ENCODE data around the gene BSDC1. TPM values are rescaled to one million over a fixed set of nuclear protein-coding genes. Genes with fewer than 3 reads are reported as not detected.

The BSDC1 gene
- total and polyA plus RNA-seq, 10 of the 15 experiments (the other 5 are each of a cell fraction or from before 2014, with no cell fraction given), result 3.0 to 39.7 (median 22.8) TPM

DNA sequence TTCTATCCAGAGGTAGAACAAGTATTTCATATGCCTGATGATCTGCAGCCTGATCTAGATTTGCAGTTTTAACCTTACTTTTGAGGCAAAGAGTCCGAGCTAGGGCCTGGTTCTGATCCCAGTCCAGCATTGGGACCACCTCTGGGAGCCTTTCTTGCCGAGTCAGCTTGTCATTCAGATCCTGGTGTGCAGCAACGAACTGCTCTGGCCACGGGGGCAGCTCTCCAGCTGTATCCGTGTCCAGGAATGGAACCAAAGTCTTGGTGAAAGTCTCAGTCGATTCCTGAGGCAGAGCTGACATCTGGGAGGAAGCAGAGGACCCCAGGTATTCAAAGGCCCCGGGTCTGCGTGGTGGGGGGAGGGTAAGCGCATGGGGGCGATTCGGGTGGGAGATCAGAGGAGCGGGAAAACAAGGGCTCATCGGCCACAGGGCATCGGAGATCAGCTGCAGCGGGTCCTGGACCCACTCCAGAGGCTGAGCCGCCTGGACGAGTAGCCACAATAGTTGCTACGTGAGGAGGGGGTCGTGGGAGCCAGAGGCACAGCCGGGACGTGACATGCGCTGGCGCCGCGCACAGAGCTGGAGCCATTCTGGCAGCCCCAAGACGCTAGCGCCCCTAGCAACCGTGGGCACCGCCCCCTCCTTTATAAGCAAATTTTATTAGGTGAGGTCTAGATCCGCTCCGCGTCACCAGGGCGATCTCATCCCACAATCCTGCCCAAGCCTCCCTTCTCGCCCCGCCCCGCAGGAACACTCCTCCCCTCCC lies 32.4 kb upstream of the BSDC1 start (continued):
- no peak for TF ChIP-seq ZBTB11 (CRISPR knock-in tag; IDR thresholded peaks at IDR 0.05)
- no peak for TF ChIP-seq ZNF687 (IDR thresholded peaks at IDR 0.05)
- no peak for TF ChIP-seq TBL1XR1 (IDR thresholded peaks at IDR 0.05; ENCODE audit: low read depth, low read length)
- TF ChIP-seq SMAD1 (IDR thresholded peaks at IDR 0.05; ENCODE audit: low read depth, partially characterized antibody), result no peak

Measured in GM12878 (cell line).